HCT116 (cell line): ENCODE results near the gene SKI.

Experiments
- CEBPB ChIP-seq: IDR thresholded peaks from 2 replicates; pipeline ENCODE4 v1.6.1; 2012; ENCODE audit warnings: low read depth
- CTCF ChIP-seq, 3 experiments: fragments of 200-600 bp in 1 of 3; sonication (generic) in 1 of 3; IDR thresholded peaks in 2 of 3; conservative IDR thresholded peaks in 1 of 3; 2 replicates each; pipeline ENCODE4 v1.5.1; 2012 to 2017; ENCODE audit warnings: low read depth in 2 of 3, low read length in 2 of 3, antibody characterized with exemption in 1 of 3, borderline replicate concordance in 1 of 3, control low read depth in 1 of 3, mild to moderate bottlenecking in 1 of 3, mixed read lengths in 1 of 3, mixed run types in 1 of 3, moderate library complexity in 1 of 3; ENCODE audit not compliant: insufficient read depth in 1 of 3
- EGR1 ChIP-seq: IDR thresholded peaks from 2 replicates; pipeline ENCODE4 v1.6.1; 2012; ENCODE audit warnings: low read depth
- EZH2 ChIP-seq: fragments of 200-600 bp; sonication (generic); IDR thresholded peaks from 2 replicates; pipeline ENCODE4 v1.6.1; 2017; ENCODE audit warnings: antibody characterized with exemption, mixed run types
- EZH2phosphoT487 ChIP-seq: fragments of 200-600 bp; IDR thresholded peaks from 2 replicates; pipeline ENCODE4 v1.6.1; 2018; ENCODE audit warnings: antibody characterized with exemption, borderline replicate concordance
- JUND ChIP-seq: IDR thresholded peaks from 2 replicates; pipeline ENCODE4 v1.6.1; 2012
- POLR2A ChIP-seq: IDR thresholded peaks from 2 replicates; pipeline ENCODE4 v1.7.0; 2011; ENCODE audit warnings: borderline replicate concordance; ENCODE audit not compliant: insufficient read depth, insufficient read length; ENCODE audit errors: extremely low read depth
- POLR2AphosphoS5 ChIP-seq: IDR thresholded peaks from 2 replicates; pipeline ENCODE4 v1.6.1; 2011; ENCODE audit warnings: mild to moderate bottlenecking, low read depth, low read length, moderate library complexity
- REST ChIP-seq: IDR thresholded peaks from 2 replicates; pipeline ENCODE4 v1.6.1; 2012; ENCODE audit warnings: low read depth
- SRF ChIP-seq: IDR thresholded peaks from 2 replicates; pipeline ENCODE4 v1.6.1; 2012; ENCODE audit warnings: low read depth
- ZBTB33 ChIP-seq: IDR thresholded peaks from 2 replicates; pipeline ENCODE4 v1.6.1; 2011; ENCODE audit warnings: mild to moderate bottlenecking, low read length, moderate library complexity; ENCODE audit not compliant: insufficient replicate concordance; ENCODE audit errors: extremely low read depth
- ZNF274 ChIP-seq: fragments of 200-500 bp; sonication (Bioruptor generic); IDR thresholded peaks from 2 replicates; pipeline ENCODE4 v1.6.1; 2014; ENCODE audit warnings: mild to moderate bottlenecking, low read depth, low read length, inconsistent platforms
- TF ChIP-seq, protein P1 (sequence below): IDR thresholded peaks from 2 replicates; pipeline ENCODE4 v1.6.1; 2012

DNA sequence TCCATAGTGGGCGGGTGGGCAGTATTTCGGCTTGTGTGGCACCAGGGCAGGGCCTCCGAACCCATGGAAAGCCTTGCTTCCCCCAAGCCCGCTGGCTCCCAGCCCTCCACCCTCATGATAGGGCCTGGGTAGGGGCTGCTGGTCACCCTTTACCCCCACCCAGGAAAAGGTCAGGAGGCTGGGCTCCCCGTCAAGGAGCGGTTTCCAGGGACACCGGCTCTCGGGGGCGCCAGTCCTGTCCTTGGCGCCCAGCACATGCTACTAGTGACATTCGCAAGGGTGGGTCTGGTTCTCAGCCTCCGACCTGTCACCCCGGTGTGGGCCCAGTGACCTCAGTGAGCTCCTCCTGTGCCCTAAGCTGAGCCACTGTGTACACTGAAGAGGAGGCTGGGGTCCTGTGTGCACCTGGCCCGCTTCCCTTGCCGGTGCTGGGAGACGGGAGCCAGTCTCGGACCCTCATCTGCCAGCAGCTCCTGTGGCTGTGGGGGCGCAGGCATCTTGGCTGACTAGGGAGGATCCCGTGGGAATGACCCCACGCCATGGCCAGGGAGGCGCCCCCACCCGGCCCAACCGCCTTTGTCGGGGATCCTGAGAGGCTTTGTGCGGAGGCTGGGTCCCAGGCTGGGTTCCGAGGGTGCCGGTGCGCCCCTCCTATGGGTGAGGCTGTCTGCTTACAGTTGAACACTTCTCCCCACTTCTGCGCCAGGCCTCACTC lies 54.6 kb downstream of the SKI start:
- TF ChIP-seq SRF (no peak), CEBPB (no peak), POLR2AphosphoS5 (no peak), CTCF (IDR thresholded peaks at IDR 0.05 in 2 of 3, conservative IDR thresholded peaks at IDR 0.05 in 1 of 3; ENCODE audit: borderline replicate concordance in 1 of 3, insufficient read depth in 1 of 3, low read depth in 2 of 3, low read length in 2 of 3) (no peak), EZH2phosphoT487 (no peak), ZNF274 (no peak), POLR2A (no peak), EGR1 (no peak), EZH2 (no peak), ZBTB33 (no peak), JUND (no peak), REST (no peak)
- TF ChIP-seq, protein P1, sequence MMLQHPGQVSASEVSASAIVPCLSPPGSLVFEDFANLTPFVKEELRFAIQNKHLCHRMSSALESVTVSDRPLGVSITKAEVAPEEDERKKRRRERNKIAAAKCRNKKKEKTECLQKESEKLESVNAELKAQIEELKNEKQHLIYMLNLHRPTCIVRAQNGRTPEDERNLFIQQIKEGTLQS = no peak
